PC-9 (cell line): ENCODE measurements around the gene SUN1.

Experiments used
- CTCF ChIP-seq: fragments of 200-600 bp; sonication (generic); conservative IDR thresholded peaks from 2 replicates; pipeline ENCODE4 v1.6.1; 2017; ENCODE audit warnings: mixed run types, antibody characterized with exemption, mild to moderate bottlenecking, moderate library complexity
- EZH2 ChIP-seq: fragments of 200-600 bp; sonication (generic); IDR thresholded peaks from 2 replicates; pipeline ENCODE4 v1.8.0; 2017; ENCODE audit warnings: antibody characterized with exemption, low read depth

GRCh38 chr7:869348-869747, 37.1 kb downstream of the SUN1 start:
- TF ChIP-seq CTCF: no peak
- TF ChIP-seq EZH2: no peak
